ENCODE measurements around the gene IQSEC2.

DNA sequence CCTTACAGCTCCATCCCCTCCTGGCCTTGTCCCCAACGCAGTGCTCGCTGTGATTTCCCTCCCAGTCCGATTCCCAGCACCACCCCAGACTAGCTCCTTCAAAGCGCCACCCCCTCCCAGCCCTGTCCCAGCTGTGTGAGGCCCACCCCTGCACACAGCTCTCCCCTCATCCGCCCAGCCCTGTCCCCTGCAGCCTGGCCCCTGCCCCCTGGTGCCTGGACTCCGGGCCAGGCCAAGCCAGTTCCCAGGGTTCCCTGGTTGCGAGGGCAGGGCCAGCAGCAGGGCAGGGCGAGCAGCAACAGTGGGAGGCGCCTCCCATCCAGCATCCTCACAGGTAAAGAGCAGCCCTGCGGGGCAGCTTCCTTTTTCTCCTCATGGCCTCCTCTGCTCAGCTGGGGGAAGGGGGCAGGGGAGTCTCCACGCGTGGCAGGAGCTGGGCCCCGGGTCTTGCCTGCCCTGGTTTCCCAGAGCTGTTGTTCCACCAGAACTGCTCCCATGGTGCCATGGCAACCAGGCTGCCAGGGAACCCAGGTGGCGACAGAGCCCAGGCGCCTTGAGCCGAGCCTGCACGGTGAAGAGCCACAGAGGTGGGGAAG lies 24.8 kb downstream of the IQSEC2 start:
- TF ChIP-seq, protein P1, sequence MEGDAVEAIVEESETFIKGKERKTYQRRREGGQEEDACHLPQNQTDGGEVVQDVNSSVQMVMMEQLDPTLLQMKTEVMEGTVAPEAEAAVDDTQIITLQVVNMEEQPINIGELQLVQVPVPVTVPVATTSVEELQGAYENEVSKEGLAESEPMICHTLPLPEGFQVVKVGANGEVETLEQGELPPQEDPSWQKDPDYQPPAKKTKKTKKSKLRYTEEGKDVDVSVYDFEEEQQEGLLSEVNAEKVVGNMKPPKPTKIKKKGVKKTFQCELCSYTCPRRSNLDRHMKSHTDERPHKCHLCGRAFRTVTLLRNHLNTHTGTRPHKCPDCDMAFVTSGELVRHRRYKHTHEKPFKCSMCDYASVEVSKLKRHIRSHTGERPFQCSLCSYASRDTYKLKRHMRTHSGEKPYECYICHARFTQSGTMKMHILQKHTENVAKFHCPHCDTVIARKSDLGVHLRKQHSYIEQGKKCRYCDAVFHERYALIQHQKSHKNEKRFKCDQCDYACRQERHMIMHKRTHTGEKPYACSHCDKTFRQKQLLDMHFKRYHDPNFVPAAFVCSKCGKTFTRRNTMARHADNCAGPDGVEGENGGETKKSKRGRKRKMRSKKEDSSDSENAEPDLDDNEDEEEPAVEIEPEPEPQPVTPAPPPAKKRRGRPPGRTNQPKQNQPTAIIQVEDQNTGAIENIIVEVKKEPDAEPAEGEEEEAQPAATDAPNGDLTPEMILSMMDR (IDR thresholded peaks at IDR 0.05; ENCODE audit: insufficient read depth, low read length), result no peak
- TF ChIP-seq, protein P2, sequence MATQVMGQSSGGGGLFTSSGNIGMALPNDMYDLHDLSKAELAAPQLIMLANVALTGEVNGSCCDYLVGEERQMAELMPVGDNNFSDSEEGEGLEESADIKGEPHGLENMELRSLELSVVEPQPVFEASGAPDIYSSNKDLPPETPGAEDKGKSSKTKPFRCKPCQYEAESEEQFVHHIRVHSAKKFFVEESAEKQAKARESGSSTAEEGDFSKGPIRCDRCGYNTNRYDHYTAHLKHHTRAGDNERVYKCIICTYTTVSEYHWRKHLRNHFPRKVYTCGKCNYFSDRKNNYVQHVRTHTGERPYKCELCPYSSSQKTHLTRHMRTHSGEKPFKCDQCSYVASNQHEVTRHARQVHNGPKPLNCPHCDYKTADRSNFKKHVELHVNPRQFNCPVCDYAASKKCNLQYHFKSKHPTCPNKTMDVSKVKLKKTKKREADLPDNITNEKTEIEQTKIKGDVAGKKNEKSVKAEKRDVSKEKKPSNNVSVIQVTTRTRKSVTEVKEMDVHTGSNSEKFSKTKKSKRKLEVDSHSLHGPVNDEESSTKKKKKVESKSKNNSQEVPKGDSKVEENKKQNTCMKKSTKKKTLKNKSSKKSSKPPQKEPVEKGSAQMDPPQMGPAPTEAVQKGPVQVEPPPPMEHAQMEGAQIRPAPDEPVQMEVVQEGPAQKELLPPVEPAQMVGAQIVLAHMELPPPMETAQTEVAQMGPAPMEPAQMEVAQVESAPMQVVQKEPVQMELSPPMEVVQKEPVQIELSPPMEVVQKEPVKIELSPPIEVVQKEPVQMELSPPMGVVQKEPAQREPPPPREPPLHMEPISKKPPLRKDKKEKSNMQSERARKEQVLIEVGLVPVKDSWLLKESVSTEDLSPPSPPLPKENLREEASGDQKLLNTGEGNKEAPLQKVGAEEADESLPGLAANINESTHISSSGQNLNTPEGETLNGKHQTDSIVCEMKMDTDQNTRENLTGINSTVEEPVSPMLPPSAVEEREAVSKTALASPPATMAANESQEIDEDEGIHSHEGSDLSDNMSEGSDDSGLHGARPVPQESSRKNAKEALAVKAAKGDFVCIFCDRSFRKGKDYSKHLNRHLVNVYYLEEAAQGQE (IDR thresholded peaks at IDR 0.05; ENCODE audit: insufficient replicate concordance, low read depth), result no peak
- no peak for TF ChIP-seq POLR2AphosphoS5 (IDR thresholded peaks at IDR 0.05; ENCODE audit: low read depth)
- no peak for TF ChIP-seq SPI1 (IDR thresholded peaks at IDR 0.05; ENCODE audit: borderline replicate concordance, low read depth)

Data from HL-60 (cell line).